GM18907 (cell line): Measurements from ENCODE around the gene LARP4.
"Not testable (repeated sequence)": the region's sequence is repeated elsewhere in the genome, so short reads cannot be mapped to it uniquely, and the experiment has no call there.

ENCODE experiments used
- ATAC-seq: cut with Tn5 transposase; IDR thresholded peaks from one replicate; pipeline ENCODE4 v1.9.1; 2021; ENCODE audit warnings: mild to moderate bottlenecking, moderate library complexity; ENCODE audit not compliant: unreplicated experiment

Gene LARP4

DNA sequence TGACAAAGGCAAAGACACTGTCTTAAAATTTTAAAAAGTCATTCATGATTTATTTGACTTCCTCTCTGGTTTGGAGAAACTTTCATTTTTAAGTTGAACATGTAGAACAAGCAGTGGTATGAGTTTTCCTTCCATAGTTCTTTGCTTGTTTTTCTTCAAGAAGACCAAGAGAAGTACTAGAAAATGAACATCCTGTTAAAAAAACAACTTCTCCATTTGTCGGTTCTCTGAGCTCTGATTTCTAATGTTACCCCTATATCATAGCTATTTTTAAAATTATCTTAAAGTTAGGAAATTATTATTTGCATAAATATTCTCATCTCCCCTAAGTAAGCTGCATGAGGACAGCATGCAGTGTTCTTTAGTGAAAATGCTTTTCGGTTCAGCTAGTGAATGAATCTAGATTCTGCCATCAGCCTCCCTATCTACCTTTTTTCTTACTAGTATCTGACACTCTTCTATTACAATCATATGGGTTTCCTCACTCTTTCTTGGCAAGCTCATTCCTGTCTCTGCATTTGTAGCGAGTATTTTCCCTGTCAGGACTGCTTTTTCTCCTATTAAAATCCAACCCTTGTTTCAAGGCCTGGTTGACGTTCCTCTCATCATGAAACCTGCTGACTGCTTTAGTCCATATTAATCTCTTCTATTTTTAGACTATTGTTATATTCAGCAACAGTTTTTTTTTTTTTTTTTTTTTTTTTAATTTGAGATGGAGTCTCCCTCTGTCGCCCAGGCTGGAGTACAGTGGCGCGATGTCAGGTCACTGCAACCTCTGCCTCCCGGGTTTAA, 119.9 kb downstream of the LARP4 start:
- ATAC-seq = no peak

DNA sequence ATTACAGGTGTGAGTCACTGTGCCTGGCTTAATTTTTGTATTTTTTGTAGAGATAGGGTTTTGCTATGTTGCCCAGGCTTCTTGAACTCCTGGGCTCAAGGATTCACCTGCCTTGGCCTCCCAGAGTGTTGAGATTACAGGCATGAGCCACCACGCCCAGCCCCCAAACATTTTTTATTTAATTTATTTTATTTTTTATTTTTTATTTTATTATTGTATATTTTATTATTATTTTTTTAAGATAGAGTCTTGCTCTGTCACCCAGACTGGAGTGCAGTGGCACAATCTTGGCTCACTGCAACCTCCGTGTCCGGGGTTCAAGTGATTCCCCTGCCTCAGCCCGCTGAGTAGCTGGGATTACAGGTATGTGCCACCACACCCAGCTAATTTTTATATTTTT, 121.1 kb downstream of the LARP4 start:
- not testable (repeated sequence) for ATAC-seq

DNA sequence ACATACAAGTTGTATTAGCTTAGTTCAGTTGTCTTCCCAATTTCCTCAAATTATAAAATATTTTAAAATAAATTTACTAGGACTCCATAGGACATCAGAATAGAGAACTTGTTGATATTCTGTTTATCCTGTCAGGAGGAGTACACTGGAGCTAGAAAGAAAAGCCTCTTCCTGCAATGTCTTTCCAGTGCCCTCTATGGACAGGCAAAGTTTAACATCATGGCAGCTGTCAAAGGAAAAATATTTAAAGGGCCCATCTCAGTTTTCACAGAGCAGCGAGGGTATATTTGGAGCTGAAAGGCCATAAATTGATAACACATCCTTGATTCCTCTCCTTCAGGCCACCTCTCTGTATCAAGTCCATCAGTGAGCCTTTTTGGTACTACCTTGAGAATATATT, 123.1 kb downstream of the LARP4 start:
- no peak for ATAC-seq

DNA sequence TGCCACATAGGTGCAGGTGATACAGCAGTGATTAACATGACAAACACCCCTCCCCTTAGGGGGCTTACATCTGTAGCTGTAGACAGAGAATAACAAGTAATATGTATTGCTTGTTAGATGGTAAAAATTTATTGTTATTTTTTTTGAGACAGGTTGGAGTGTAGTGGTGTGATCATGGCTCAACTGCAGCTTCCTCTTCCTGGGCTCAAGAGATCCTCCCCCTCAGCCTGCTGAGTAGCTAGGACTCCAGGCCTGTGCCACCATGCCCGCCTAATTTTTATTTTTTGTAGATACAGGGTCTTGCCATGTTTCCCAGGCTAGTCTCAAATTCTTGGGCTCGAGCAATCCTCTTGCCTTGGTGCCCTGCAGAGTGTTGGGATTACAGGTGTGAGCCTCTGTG, 123.9 kb downstream of the LARP4 start:
- ATAC-seq = no peak

DNA sequence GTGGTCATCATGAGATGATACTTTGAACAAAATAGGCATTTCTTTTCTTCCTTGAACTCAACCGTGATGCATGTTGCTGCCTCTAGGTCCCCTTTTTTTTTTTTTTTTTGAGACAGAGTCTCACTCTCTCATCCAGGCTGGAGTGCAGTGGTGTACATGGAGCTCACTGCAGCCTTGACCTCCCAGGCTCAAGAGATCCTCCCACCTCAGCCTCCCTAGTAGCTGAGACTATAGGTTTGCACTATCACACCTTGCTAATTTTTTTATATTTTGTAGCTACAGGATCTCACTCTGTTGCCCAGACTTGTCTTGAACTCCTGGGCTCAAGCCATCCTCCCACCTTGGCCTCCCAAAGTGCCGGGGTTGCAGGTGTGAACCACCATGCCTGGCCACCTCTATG, 124.7 kb downstream of the LARP4 start:
- no peak for ATAC-seq

DNA sequence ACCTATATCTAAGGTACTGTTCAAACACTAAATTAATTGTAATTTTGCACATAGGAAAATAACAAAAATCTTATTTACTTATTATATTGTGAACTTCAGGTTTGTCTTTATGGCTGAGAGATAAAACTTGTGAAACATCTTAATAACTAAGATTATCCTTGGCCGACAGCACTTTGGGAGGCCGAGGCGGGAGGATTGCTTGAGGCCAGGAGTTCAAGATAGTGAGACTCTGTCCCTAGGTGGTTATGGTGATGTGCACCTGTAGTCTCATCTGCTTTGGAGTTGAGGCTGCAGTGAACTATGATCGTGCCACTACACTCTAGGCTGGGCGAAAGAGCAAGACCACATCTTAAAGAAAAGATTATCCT, 126.7 kb downstream of the LARP4 start:
- no peak for ATAC-seq

DNA sequence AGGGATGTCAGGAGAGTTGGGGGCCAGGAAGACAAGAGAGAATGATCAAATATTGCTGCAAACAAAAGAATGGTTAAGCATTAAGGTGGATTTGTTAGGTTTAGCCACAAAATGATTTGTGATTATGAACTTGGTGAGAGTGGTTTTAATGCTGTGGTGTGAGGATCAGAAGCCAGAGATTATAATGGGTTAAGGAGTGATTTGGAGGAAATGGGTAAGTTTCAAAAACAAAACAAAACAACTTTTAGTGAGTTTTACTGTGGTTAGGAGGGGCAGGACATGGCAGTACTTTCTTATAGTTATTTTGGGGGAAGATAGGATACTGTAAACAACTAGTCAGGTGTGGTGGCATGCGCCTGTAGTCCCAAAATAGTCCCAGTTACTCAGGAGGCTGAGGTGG, 128.1 kb downstream of the LARP4 start:
- no peak for ATAC-seq

DNA sequence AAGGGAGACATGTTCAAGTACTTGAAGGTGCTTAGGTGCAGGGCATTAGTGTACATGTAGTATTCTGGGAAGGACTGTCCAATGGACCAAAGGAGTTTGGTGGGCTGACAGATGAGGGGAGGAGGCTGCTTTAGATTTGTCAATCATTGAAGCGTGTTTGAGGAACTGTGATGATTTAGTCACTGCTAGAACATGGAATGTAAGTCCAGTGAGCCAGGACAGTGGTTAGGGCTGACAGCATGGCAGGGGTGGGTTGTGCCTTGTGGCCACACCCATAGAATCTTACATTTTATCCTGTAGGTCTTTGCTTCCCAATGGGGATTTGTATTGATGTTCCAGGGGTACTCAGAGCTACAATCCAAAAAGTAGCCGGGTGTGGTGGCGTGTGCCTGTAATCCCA, 128.7 kb downstream of the LARP4 start:
- ATAC-seq = no peak
